ENCODE results near the gene AARS2. TPM values are rescaled to one million over a fixed set of nuclear protein-coding genes. Genes with fewer than 3 reads are reported as not detected.

AARS2 gene
- total and polyA plus RNA-seq, 2 of the 8 experiments (the other 6 are each of a cell fraction or from before 2014, with no cell fraction given), result 8.6 to 20.4 TPM

GRCh38 chr6:44298055-44298803 is 14.9 kb downstream of the AARS2 start:
- Histone ChIP-seq H2BK12ac (ENCODE audit: low read depth, low read length) (no peak overlapping the region), H3K27me3 (replicated peaks in 1 of 4; ENCODE audit: control insufficient read depth in 3 of 4, extremely low read depth in 1 of 4, insufficient read depth in 3 of 4, low read length in 3 of 4) (peaks cover 0 to 19% (median 14%) of the 10 kb centered on the region in 4 experiments; a peak in 6 of 7 replicates), H3K79me1 (ENCODE audit: low read depth, low read length) (no peaks in the 10 kb centered on the region), H2AFZ (ENCODE audit: low read length) (peak overlapping the region; percentile 6; the same call in 1 of the 2 replicates), H3K23ac (ENCODE audit: insufficient read length) (no peak overlapping the region), H4K8ac (ENCODE audit: extremely low read depth, insufficient read depth, low read length) (no peak overlapping the region), H3K4me2 (ENCODE audit: insufficient read depth in 1 of 2, low read depth in 2 of 2, low read length in 2 of 2) (peak overlapping the region; percentile 65 to 70), H3K9me3 (ENCODE audit: insufficient read depth in 2 of 2, low read depth in 1 of 2, low read length in 1 of 2) (no peaks in the 10 kb centered on the region), H3K18ac (ENCODE audit: extremely low read depth, low read length) (peak overlapping the region; percentile 24; the same call in 1 of the 2 replicates), H3K4me3 (ENCODE audit: extremely low read depth in 1 of 4, insufficient read depth in 2 of 4, low read depth in 3 of 4, low read length in 4 of 4) (peak overlapping the region; percentile 44 to 83 (median 68)), H4K20me1 (replicated peaks in 1 of 2; ENCODE audit: control insufficient read depth in 1 of 2, insufficient read depth in 2 of 2, low read length in 2 of 2) (peaks cover 0 to 1% of the 10 kb centered on the region in 2 experiments), H4K91ac (replicated peaks; ENCODE audit: insufficient read length, low read length) (no peak overlapping the region), H2BK5ac (ENCODE audit: low read depth, low read length) (0 out of 2 replicates have a peak overlapping the region, but pooled peaks have one; percentile 13), H3K4ac (replicated peaks; ENCODE audit: insufficient read length, low read depth, low read length) (no peak overlapping the region), H2BK15ac (ENCODE audit: low read length) (no peak overlapping the region), H2AK5ac (ENCODE audit: low read depth, low read length) (no peak overlapping the region), H2BK120ac (replicated peaks; ENCODE audit: low read depth, low read length) (no peak overlapping the region), H3K4me1 (replicated peaks in 1 of 4; ENCODE audit: control insufficient read depth in 3 of 4, insufficient read depth in 4 of 4, low read length in 3 of 4) (peaks cover 0 to 5% (median 4%) of the 10 kb centered on the region in 4 experiments; a peak in 4 of 7 replicates), H3K36me3 (ENCODE audit: control insufficient read depth in 2 of 4, insufficient read depth in 4 of 4, low read length in 3 of 4) (peaks cover 11 to 27% (median 14%) of the 10 kb centered on the region in 4 experiments; a peak in 7 of 8 replicates), H3K9ac (replicated peaks in 1 of 4; ENCODE audit: extremely low read depth in 1 of 4, low read depth in 3 of 4, low read length in 3 of 4) (no peak overlapping the region), H3K79me2 (ENCODE audit: control insufficient read depth in 1 of 2, insufficient read depth in 2 of 2, low read length in 2 of 2) (no peaks in the 10 kb centered on the region), H3K23me2 (ENCODE audit: low read depth, low read length) (peaks cover 14% of the 10 kb centered on the region), H4K5ac (ENCODE audit: insufficient read length, low read depth, low read length) (no peak overlapping the region), H3K14ac (ENCODE audit: insufficient read length) (no peak overlapping the region), H3K56ac (replicated peaks; ENCODE audit: insufficient read length, low read depth, low read length) (no peak overlapping the region), H2BK20ac (ENCODE audit: low read length) (no peak overlapping the region), H3K27ac (ENCODE audit: low read depth, low read length) (no peak overlapping the region)
- 47% methylated on average over 20 of the region's 20 CpGs; no CpG with 5 or more reads in 1 of the 2 experiments for WGBS, 2 experiments (ENCODE audit: extremely low coverage in 1 of 2, insufficient coverage in 1 of 2, insufficient read length in 1 of 2, insufficient replicate concordance in 2 of 2, low coverage in 1 of 2, low lambda C conversion rate in 2 of 2, missing lambda C conversion rate in 1 of 2)
- ChIA-PET POLR2A (ENCODE audit: partially characterized antibody) (interaction anchor here (0.8 to 10.4 kb wide), 15 partner anchors 9 to 71 kb away, joined by 3 to 102 read pairs (median 10); partner anchors contain the start of genes AARS2, HSP90AB1, SLC35B2 and TMEM151B), CTCF (ENCODE audit: partially characterized antibody) (interaction anchor here (0.6 to 9.3 kb wide), 13 partner anchors 10 to 163 kb away, joined by 3 to 108 read pairs (median 4); partner anchors contain the start of genes AARS2 and TMEM151B)
- FAIRE-seq, result no peak
- DNase-seq (ENCODE audit: low read depth in 1 of 2, low spot score in 2 of 2), result peak in 1 of 2 experiments; percentile 57
- peak in 2 of 3 experiments; percentile 16 to 26; a peak in 2 of 4 replicates for TF ChIP-seq CTCF (IDR thresholded peaks at IDR 0.05; ENCODE audit: control extremely low read depth in 1 of 3, insufficient read depth in 1 of 3, low read depth in 1 of 3, low read length in 3 of 3)
- TF ChIP-seq GTF2F1 (IDR thresholded peaks at IDR 0.05; ENCODE audit: borderline replicate concordance, low read depth, low read length), result no peak
- TF ChIP-seq POLR2A (IDR thresholded peaks at IDR 0.05; ENCODE audit: control extremely low read depth in 1 of 2, low read depth in 2 of 2, low read length in 2 of 2), result peak in 1 of 2 experiments; percentile 47; a peak in 1 of 3 replicates
